Neural cell (in vitro differentiated cells): Measurements from ENCODE around the gene PPP3CA. TPM values are rescaled to one million over a fixed set of nuclear protein-coding genes. Genes with fewer than 3 reads are reported as not detected.

Source experiments
- H2AFZ ChIP-seq: fragments of 200-600, 300-800 bp; sonication (generic), shearing (Covaris generic); 2 replicates; pipeline ENCODE4 v1.6.0; 2014; ENCODE audit warnings: low read depth, mild to moderate bottlenecking, antibody characterized with exemption, low read length, moderate library complexity
- H3F3A ChIP-seq: fragments of 200-600 bp; shearing (Covaris generic); 2 replicates; pipeline ENCODE4 v1.6.1; 2016; ENCODE audit warnings: mild to moderate bottlenecking, moderate library complexity, mixed read lengths, antibody characterized with exemption, low read length; ENCODE audit not compliant: insufficient read depth, poor library complexity, severe bottlenecking
- H3K27ac ChIP-seq: fragments of 200-600, 300-800 bp; sonication (generic), shearing (Covaris generic); 2 replicates; pipeline ENCODE4 v1.5.1; 2014; ENCODE audit warnings: mild to moderate bottlenecking, low read length, moderate library complexity
- H3K27me3 ChIP-seq: fragments of 300-800, 200-600 bp; sonication (generic), shearing (Covaris generic); 2 replicates; pipeline ENCODE4 v1.6.0; 2014; ENCODE audit warnings: mild to moderate bottlenecking, low read depth, low read length, moderate library complexity; ENCODE audit not compliant: insufficient read depth
- H3K36me3 ChIP-seq: fragments of 300-800, 200-600 bp; sonication (generic), shearing (Covaris generic); 2 replicates; pipeline ENCODE4 v1.5.1; 2014; ENCODE audit warnings: mild to moderate bottlenecking, antibody characterized with exemption, low read length, moderate library complexity; ENCODE audit not compliant: insufficient read depth
- H3K4me2 ChIP-seq: fragments of 300-800, 200-600 bp; sonication (generic), shearing (Covaris generic); 2 replicates; pipeline ENCODE4 v1.6.0; 2014; ENCODE audit warnings: mild to moderate bottlenecking, low read length
- H3K4me3 ChIP-seq: fragments of 300-800, 200-600 bp; sonication (generic), shearing (Covaris generic); 2 replicates; pipeline ENCODE4 v1.5.1; 2014; ENCODE audit warnings: mild to moderate bottlenecking, low read length, moderate library complexity
- H3K79me2 ChIP-seq: fragments of 200-600 bp; shearing (Covaris generic); replicated peaks from 2 replicates; pipeline ENCODE4 v1.6.0; 2014; ENCODE audit warnings: mild to moderate bottlenecking, low read length, moderate library complexity; ENCODE audit not compliant: insufficient read depth
- H3K9ac ChIP-seq: fragments of 300-800, 200-600 bp; sonication (generic), shearing (Covaris generic); 2 replicates; pipeline ENCODE4 v1.6.1; 2016; ENCODE audit warnings: mild to moderate bottlenecking, low read length, mixed read lengths
- H3K9me2 ChIP-seq: fragments of 200-600 bp; shearing (Covaris generic); 2 replicates; pipeline ENCODE4 v1.6.1; 2016; ENCODE audit warnings: mild to moderate bottlenecking, low read length, mixed read lengths; ENCODE audit not compliant: insufficient read depth
- H3K9me3 ChIP-seq: fragments of 200-600, 300-800 bp; sonication (generic), shearing (Covaris generic); 2 replicates; pipeline ENCODE4 v1.6.1; 2016; ENCODE audit warnings: mild to moderate bottlenecking, mixed run types, low read length, moderate library complexity, mixed read lengths
- H4K20me1 ChIP-seq: fragments of 200-600 bp; shearing (Covaris generic); 2 replicates; pipeline ENCODE4 v1.6.1; 2016; ENCODE audit warnings: mild to moderate bottlenecking, mixed run types; ENCODE audit not compliant: insufficient read depth
- EP300 ChIP-seq: fragments of 450-650 bp; conservative IDR thresholded peaks from 2 replicates; pipeline ENCODE4 v1.6.1; 2014; ENCODE audit warnings: antibody characterized with exemption, mild to moderate bottlenecking, moderate library complexity; ENCODE audit not compliant: poor library complexity, severe bottlenecking
- EZH2 ChIP-seq: fragments of 200-600, 300-800 bp; shearing (Covaris generic), sonication (generic); IDR thresholded peaks from 2 replicates; pipeline ENCODE4 v1.6.1; 2014; ENCODE audit warnings: antibody characterized with exemption, low read length, borderline replicate concordance, mild to moderate bottlenecking; ENCODE audit not compliant: insufficient read depth, poor library complexity, severe bottlenecking
- MXI1 ChIP-seq: fragments of 450-650 bp; conservative IDR thresholded peaks from 2 replicates; pipeline ENCODE4 v1.6.1; 2014; ENCODE audit warnings: antibody characterized with exemption, mild to moderate bottlenecking; ENCODE audit not compliant: poor library complexity, severe bottlenecking
- POLR2AphosphoS5 ChIP-seq: IDR thresholded peaks from 2 replicates; pipeline ENCODE4 v1.6.1; 2012
- RAD21 ChIP-seq: fragments of 450-650 bp; conservative IDR thresholded peaks from 2 replicates; pipeline ENCODE4 v1.6.1; 2014; ENCODE audit warnings: antibody characterized with exemption, mild to moderate bottlenecking, moderate library complexity
- SMC3 ChIP-seq: fragments of 450-650 bp; conservative IDR thresholded peaks from 2 replicates; pipeline ENCODE4 v1.6.1; 2014; ENCODE audit warnings: antibody characterized with exemption, mild to moderate bottlenecking, moderate library complexity; ENCODE audit not compliant: poor library complexity
- TAF1 ChIP-seq: IDR thresholded peaks from 2 replicates; pipeline ENCODE4 v1.6.1; 2012; ENCODE audit warnings: low read depth
- polyA plus RNA-seq: library from polyadenylated mRNA; depleted of rRNA; stranded (reverse); fragments of >200 nt; gene quantifications from 2 replicates; pipeline ENCODE4 v1.2.3, GENCODE V29; 2014
- TF ChIP-seq, protein P1 (sequence below): fragments of 450-650 bp; IDR thresholded peaks from 2 replicates; pipeline ENCODE4 v1.5.1; 2014; ENCODE audit warnings: antibody characterized with exemption, mild to moderate bottlenecking, moderate library complexity; ENCODE audit not compliant: poor library complexity, severe bottlenecking
- TF ChIP-seq, protein P2 (sequence below): IDR thresholded peaks from 2 replicates; pipeline ENCODE4 v1.6.1; 2012; ENCODE audit warnings: borderline replicate concordance

Gene PPP3CA
- polyA plus RNA-seq, 1 donor from 2014 or later = 78.2 TPM

DNA sequence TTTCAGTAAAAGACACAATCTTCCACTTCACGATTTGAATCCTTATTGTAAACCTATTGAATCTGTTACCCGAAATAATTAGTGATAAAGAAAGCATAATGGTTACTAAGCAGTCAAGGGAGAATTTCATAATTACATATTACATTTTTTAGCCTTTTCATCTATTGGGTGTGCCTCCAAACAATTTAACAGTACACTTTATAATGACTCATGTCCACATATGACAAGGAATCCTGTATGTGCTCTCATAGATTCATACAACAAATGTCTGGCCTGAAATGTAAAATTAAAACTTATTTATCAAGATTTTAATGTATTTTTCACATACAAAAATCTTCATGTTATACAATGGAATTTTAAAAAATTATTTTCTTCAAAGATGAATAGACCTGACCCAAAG, 39.4 kb downstream of the PPP3CA start:
- Histone ChIP-seq H3K27me3 (no peaks in the 10 kb centered on the region), H3K4me2 (no peak overlapping the region), H4K20me1 (no peaks in the 10 kb centered on the region), H3K9ac (no peak overlapping the region), H3K9me2 (no peaks in the 10 kb centered on the region), H3K27ac (no peak overlapping the region), H3K9me3 (no peaks in the 10 kb centered on the region), H3F3A (no peaks in the 10 kb centered on the region), H3K36me3 (no peaks in the 10 kb centered on the region), H2AFZ (no peak overlapping the region), H3K79me2 (peaks cover 29% of the 10 kb centered on the region), H3K4me3 (no peak overlapping the region)
- TF ChIP-seq EZH2 = no peak
- no peak for TF ChIP-seq MXI1
- no peak for TF ChIP-seq EP300
- TF ChIP-seq, protein P1, sequence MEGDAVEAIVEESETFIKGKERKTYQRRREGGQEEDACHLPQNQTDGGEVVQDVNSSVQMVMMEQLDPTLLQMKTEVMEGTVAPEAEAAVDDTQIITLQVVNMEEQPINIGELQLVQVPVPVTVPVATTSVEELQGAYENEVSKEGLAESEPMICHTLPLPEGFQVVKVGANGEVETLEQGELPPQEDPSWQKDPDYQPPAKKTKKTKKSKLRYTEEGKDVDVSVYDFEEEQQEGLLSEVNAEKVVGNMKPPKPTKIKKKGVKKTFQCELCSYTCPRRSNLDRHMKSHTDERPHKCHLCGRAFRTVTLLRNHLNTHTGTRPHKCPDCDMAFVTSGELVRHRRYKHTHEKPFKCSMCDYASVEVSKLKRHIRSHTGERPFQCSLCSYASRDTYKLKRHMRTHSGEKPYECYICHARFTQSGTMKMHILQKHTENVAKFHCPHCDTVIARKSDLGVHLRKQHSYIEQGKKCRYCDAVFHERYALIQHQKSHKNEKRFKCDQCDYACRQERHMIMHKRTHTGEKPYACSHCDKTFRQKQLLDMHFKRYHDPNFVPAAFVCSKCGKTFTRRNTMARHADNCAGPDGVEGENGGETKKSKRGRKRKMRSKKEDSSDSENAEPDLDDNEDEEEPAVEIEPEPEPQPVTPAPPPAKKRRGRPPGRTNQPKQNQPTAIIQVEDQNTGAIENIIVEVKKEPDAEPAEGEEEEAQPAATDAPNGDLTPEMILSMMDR = no peak
- no peak for TF ChIP-seq POLR2AphosphoS5
- TF ChIP-seq TAF1 = no peak
- no peak for TF ChIP-seq RAD21
- no peak for TF ChIP-seq SMC3
- TF ChIP-seq, protein P2, sequence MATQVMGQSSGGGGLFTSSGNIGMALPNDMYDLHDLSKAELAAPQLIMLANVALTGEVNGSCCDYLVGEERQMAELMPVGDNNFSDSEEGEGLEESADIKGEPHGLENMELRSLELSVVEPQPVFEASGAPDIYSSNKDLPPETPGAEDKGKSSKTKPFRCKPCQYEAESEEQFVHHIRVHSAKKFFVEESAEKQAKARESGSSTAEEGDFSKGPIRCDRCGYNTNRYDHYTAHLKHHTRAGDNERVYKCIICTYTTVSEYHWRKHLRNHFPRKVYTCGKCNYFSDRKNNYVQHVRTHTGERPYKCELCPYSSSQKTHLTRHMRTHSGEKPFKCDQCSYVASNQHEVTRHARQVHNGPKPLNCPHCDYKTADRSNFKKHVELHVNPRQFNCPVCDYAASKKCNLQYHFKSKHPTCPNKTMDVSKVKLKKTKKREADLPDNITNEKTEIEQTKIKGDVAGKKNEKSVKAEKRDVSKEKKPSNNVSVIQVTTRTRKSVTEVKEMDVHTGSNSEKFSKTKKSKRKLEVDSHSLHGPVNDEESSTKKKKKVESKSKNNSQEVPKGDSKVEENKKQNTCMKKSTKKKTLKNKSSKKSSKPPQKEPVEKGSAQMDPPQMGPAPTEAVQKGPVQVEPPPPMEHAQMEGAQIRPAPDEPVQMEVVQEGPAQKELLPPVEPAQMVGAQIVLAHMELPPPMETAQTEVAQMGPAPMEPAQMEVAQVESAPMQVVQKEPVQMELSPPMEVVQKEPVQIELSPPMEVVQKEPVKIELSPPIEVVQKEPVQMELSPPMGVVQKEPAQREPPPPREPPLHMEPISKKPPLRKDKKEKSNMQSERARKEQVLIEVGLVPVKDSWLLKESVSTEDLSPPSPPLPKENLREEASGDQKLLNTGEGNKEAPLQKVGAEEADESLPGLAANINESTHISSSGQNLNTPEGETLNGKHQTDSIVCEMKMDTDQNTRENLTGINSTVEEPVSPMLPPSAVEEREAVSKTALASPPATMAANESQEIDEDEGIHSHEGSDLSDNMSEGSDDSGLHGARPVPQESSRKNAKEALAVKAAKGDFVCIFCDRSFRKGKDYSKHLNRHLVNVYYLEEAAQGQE = no peak

DNA sequence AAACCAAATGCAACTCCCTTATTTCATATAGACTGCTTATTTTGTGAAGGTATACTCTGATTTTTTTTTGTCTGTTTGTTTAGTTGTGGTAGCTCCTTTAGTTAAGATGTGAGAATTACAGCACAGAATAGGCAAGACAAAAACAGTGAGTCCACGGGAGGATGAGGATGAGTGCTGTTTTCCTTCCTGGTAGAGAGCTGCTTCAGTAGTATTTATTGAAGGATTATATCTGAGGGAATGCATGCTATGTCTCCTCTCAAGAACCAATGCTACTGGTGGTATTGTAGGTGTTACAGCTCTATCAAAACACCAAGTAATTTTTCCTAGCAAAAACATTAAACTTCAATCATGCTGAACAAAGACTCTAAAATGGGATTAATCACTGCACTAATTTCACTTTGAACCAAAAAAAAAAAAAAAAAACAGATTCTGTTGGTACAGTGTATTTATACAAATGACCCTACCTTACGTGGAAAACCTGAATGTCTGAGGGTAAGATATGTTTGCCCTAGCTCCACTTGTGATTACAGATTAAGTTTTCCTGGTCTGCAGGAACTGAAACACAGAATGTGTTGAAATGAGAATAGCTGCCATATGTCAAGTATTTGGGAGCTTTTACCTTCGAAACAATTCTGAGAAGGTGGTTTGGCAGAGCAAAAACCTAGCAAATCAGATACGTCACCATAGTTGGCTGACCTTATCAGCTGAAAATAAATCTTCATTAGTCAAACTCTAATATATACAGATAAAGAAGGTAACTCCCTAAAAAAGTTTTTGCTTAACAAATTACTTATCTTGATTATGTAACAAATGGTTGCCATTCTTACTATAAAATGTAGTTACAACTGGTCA, 40.3 kb downstream of the PPP3CA start:
- H3K9me2 ChIP-seq = no peaks in the 10 kb centered on the region
- no peak overlapping the region for H3K27ac ChIP-seq
- no peak overlapping the region for H3K9ac ChIP-seq
- no peak overlapping the region for H3K4me2 ChIP-seq
- H3K36me3 ChIP-seq = no peaks in the 10 kb centered on the region
- peaks cover 26% of the 10 kb centered on the region for H3K79me2 ChIP-seq
- H3K9me3 ChIP-seq = no peaks in the 10 kb centered on the region
- no peaks in the 10 kb centered on the region for H4K20me1 ChIP-seq
- H3F3A ChIP-seq = no peaks in the 10 kb centered on the region
- no peaks in the 10 kb centered on the region for H3K27me3 ChIP-seq
- no peak for TF ChIP-seq MXI1
- TF ChIP-seq, protein P1 = no peak
- TF ChIP-seq TAF1 = no peak
- TF ChIP-seq EP300 = no peak
- no peak for TF ChIP-seq SMC3
- TF ChIP-seq, protein P2 = no peak
- no peak for TF ChIP-seq EZH2
- no peak for TF ChIP-seq POLR2AphosphoS5
- no peak for TF ChIP-seq RAD21
- no peak overlapping the region for H2AFZ ChIP-seq
- H3K4me3 ChIP-seq = no peak overlapping the region
